B cell (primary cell): ENCODE results near the gene VAPB.

Source experiments
- CTCF ChIP-seq: fragments of 200-600 bp; IDR thresholded peaks from one replicate; pipeline ENCODE4 v1.8.0; 2022; ENCODE audit warnings: antibody characterized with exemption, mild to moderate bottlenecking
- EZH2 ChIP-seq: IDR thresholded peaks from 2 replicates; pipeline ENCODE4 v1.6.1; 2012; ENCODE audit warnings: borderline replicate concordance, low read depth, mild to moderate bottlenecking, moderate library complexity, low read length; ENCODE audit not compliant: insufficient read depth, poor library complexity, severe bottlenecking

GRCh38 chr20:58397429-58397828 lies 8.4 kb downstream of the VAPB start:
- TF ChIP-seq CTCF (no peak), EZH2 (no peak)
